ENCODE measurements around the gene FKRP.

FKRP gene

DNA sequence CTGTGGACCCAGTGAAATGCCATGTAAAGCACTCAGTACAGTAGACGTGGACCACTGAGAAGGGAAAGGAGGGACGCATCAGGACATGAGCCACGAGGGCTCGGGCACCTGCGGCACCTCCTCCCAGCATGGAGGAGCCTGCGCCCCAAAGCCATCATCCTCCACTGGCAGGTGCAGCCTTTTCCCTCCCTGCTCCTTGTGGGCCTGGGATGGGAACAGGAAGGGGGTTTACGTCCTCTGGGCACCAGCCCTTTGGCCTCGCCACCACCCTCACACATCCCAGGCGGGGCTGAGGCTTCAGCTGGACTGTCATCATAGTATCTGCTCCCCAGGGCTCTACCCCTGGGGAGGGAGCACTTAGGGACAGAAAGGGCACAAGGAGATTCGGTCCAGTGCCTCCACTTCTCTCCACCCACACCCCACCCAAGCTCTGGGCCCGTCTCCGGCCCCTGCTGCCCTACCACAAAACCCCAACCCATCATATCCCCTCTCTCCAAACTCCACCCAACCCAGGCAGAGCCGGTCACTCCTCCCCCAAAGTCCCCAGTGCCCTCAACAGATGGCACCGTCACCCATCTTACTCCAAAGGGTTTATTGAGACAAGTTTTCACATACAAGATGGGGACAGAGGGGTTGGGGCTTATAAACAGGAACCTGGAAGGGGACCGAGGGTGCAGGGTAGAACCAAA, 26.8 kb upstream of the FKRP start:
- no peak for DNase-seq (ENCODE audit: low spot score)

DNA sequence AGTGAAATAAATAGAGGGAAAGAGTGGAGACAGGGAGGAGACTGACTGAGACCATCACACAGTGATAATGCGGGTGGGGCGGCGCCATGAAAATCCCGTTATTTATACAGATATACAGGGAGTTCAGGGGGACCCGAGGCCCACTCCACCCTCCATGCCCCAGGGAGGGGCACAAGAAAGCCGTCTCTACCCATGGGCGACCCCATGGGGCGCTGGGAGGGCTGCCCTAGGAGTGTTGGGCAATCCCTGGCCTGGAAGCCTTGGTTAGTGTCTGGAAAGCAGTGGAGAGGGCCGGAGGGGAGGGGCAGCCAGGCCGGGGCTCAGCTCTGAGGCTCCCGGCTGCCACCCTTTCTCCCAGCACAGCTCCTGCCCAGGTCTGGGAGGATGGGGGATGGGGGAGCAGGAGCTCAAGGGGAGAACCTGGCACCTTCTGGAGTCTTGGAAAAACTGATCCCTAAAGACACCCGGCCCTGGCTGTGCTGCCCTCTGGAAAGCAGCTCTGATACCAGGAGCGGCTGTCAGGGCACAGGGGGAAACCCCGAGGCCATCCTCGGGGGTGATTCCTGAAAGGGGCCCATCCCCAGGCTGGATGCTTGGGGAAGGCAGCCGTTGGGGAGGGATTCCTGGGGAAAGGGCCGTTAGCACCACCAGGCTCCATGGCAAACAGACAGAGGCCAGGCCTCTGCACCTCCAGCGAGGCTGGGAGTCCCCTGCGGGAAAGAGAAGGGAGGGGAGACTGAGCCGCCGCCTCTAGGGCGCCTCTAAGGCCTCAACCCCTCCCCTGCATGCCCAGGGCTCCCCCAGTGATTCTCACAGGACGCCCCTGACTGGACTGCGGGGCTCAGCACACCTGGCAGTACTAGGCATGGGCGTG, 26.0 kb upstream of the FKRP start:
- no peak for DNase-seq (ENCODE audit: low spot score)

DNA sequence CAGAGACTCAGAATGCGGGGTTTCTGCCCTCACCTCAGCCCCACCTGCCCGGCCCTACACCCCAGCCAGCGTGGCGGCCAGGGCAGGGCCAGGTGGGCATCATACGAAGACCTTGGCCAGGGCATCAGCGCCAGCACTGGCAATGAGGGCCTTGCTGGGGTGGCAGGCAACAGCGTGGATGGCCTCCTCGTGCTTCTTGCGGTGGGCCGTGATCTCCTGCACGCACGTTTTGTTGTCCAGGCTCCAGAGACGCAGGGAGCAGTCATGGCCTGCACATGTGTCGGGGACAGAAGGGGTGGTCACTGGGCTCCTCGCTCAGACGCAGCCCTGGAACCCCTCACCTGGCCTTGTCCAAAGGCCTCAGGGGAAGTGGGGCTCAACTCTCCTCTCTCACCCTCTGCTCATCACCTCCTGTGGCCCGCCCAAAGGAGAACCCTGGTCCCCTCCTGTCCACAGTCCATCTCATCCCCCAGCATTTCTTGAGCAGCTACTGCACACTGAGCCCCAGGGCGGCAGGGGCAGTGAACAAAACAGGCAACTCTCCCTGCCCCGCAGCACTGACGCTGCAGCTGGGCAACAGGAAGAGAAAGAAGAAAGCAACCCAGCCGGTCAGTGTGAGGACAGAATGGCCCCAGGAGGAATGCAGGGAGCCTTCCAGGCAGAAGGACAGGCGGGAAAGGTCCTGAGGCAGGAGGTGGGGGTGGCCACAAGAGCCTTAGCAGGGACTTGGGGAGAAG, 25.2 kb upstream of the FKRP start:
- no peak for DNase-seq (ENCODE audit: low spot score)

DNA sequence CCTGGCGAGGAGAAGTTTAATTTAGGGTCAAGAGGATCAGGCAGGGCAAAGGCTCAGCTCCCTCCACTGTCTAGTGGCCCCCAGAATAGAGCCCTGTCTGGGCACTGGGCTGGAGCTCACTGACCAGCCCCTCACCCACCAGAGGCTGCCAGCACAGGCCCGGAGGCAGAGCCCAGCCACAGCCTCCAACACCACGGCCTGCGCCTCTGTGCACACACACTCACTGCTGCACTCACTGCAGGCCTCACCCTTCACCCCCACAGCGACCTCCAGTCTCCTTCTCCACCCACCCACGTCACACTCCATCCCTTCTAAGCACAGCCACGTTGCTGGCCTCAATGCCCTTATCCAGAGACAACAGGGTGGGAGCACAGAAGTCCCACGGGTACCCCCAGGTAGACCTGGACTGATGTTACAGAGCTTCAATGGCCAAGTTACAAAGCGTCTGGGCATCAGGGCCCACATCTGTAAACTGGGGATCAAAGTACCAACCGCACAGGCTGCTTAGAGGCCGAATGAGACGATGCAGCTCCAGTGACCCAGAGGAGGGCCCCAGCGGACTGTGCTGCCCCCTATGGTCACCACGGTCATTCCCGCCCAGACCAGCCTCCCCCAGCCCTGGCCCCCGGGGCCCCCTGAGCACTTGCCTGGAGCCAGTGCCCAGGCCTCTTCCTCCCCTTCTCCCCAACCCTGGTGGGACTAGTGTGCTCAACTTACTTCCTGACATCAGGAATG, 24.4 kb upstream of the FKRP start:
- no peak for DNase-seq (ENCODE audit: low spot score)

DNA sequence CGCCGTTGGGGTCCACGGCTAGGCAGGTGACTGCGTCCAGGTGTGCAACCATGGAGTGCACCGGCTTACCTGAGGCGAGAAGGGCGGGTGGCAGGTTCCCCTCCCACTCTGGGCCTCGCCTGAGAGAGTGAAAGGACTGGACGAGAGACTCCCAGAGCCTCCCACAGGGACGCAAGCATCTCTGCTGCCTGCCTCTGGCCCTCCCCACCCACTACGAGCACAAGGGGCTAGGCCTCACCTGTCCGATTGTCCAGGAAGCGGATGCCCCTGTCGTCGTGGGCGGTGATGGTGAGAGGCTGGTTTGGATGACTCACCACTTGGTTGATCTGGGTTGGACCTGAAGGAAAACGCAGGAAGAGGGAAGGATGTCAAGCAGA, 23.9 kb upstream of the FKRP start:
- no peak for DNase-seq (ENCODE audit: low spot score)

DNA sequence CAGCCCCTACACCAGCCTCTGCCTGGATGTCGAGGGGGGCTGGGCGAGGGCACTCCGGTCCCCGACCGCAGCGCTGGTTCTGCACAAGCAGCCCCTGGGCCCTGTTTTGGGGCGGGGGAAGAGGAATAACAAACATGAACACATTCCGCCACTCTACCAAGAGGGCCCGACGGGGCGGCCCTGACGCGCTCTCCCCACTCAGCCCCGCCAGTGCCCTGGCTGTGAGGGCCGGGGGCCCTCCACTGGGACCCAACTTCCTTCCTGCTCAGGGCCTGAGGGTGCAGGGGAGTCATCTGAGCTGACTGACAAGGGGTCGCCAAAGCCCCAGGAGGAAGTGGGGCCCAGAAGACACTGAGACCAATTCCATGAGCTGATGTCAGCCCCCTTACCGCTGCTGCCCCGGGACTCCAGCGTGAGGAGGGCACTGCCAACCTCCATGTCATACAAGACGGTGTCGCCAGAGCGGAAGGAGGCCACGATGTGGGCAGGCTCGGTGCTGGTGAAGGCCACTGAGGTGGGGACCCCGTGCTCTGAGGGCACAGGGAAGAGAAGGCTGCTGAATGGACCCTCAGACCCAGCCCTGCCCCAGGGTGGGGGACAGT, 23.3 kb upstream of the FKRP start:
- DNase-seq (ENCODE audit: low spot score) = no peak

DNA sequence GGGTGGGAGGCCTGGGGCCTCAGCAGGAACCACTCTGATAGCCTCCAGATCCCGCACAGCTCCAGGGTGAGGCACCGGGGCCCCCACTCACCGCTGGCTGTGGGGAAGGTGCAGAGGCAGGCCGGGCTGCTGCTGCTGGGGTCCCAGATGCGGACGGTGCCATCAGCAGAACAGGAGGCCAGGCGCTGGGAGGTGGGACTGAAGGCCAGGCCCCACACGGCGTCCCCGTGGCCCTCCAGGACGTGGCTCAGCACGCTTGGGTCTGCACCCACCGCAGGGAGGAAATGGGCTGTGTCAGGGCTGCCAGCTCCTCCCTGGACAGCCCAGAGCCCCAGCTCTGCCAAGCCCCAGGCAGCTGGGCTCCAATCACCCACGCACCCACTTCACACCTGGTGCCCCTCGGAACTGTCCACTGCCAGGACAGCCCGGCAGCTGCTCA, 22.8 kb upstream of the FKRP start:
- no peak for DNase-seq (ENCODE audit: low spot score)

DNA sequence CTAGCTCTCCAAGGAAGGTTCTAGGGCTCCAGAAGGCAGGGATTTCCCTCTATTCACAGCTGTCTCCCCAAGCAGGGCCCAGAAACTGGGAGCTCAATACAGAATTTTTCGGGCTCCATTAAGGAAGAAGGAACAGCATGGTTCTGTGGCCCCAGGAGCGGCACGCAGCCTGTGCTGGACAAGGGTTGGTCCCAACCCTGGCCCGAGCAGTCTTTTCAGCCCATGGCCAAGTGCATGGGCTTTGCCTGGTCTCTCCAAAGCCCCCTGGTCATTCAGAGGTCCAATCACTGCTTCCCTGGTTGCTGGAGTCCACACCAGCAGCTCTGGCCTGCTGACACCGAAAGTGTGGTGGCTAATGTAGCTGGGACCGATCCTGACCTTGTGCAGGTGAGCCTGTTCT, 22.4 kb upstream of the FKRP start:
- no peak for DNase-seq (ENCODE audit: low spot score)

DNA sequence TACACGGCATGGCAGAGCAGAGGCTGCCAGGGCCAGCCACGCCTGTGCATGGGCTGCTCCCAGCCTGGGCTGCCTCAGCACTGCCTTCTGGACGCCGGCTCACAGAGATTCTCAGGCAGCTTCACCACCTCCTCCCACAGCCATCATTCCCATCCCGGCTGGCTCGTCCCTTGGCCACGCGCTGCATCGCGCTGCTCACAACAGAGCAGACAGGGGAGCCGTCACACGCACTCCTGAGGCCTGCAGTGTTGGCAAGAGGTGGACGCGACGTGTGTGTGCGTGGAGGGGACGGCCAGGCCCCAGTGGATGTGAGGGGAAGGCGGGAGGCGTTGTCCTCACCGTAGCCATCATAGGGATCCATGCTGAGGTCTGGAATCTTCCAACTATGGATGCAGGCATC, 21.4 kb upstream of the FKRP start:
- no peak for DNase-seq (ENCODE audit: low spot score)

DNA sequence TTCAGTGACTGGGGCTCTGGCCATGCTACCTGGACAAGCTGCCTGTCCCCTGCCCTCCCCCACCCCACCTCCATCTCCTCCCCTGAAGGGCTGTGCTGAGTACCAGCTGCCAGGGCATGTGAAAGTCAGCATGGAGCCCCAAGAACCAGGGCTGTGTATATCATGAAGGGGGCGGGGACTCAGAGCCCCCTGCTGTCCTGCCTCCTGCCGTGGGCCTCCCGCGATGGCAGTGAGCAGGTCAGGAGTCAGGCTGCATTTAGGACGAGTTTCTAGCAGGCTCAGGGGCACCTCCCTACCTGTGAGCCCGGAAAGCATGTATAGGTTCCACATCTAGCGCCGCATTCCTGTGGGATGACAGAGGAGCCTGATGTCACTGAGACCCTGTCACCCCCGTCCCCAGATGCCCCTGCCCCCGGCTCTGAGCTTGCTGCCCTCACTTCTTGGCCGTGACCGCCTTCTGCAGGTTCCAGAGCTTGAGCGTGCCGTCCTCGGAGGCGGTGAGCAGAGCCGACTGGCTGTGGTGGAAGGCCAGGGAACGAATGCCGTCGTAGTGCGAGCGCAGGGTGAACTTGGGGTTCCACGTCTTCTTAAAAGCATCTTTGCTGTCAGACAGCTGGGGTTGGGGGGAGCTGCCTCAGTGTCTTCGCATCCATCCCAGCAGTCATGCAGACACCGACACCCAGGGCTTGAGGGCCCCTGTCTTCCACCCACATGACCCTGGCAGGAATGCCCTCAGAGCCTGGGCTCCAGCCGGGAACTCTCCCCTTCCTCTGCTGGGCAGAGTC, 20.6 kb upstream of the FKRP start:
- no peak for DNase-seq (ENCODE audit: low spot score)

DNA sequence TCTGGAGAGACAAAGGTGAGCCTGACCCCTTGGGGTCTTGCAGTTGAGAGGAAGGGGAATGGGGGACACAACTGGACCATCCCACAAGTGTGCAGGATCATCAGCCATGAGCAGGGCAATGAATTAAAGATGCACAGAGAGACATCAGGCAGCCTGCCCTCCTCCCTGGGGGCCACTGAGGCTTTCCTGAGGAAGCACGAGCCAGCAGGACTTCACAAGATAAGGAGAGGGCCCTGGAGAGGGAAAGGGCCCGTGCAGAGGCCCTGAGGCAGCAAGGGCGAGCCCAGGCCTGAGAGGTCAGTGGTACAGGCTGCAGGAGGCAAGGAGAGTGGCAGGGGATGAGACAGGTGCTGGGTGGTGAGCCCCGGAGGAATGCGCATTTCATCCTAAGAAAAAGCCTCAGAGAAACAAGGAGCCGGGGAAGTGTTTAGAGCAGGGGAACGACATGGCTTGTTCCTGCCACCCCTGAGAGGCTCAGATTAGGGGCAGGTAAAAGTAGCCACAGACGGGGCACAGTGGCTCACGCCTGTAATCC, 19.9 kb upstream of the FKRP start:
- no peak for DNase-seq (ENCODE audit: low spot score)

DNA sequence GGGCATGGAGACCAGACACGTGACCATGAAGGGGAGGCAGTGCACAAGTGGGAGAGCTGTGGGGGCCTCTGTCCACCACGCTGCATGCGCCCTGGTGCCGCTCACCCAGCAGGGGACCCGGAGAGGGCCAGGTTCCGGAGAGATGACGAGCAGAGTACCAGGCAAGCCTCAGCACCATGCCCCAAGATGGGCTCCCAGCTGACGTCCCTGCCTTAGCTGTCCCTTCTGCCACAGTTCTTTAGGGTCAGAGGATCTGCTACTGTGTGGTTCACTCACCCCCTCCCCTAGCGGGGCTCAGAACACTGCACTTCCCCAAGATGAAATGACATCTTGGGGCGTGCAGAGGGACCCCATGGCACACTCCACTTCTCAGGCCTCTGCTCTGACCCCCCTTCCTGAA, 19.3 kb upstream of the FKRP start:
- no peak for DNase-seq (ENCODE audit: low spot score)

DNA sequence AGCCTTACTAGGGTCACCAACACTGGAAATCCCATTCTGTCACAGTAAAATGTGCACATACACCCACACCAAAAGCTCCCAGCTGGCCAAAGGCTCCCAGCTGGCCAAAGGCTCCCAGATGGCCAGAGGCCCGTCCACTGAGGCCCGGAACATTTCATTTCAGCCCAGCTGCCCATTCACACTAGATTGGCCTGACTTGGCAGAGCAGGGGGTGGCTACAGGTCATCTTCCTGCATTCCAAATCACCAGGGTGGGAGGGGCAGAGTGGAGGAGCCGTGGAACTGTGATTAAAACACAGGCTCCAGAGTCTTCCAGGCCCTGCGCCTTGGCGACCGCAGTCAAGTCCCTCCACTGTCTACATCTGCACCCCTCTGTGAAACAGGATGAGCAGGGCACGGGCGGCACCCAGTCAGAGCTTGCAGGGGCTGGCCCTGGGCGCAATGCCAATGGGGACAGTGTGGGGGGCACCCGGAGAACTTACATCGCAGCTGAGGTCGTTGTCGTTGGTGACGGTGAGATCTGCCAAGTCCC, 18.8 kb upstream of the FKRP start:
- no peak for DNase-seq (ENCODE audit: low spot score)

DNA sequence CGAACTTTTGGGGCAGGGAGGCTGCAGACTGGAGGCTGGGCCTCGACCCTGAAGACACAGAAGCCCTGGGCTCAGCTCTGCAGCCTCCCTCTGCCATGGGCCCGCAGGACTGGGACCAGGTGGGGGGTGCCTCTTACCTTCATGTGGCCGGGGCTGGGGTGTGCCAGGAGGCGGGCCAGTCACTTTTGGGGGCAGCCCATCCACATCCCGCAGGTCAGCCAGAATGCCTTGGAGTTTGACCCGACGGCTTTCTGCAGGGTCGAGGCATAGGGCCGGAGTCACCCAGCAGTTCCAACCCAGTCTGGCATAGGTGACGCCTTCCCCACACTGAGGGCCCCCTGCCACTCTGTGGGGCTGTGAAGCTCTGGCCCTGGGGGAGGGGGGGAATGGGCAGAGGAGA, 18.1 kb upstream of the FKRP start:
- no peak for DNase-seq (ENCODE audit: low spot score)

DNA sequence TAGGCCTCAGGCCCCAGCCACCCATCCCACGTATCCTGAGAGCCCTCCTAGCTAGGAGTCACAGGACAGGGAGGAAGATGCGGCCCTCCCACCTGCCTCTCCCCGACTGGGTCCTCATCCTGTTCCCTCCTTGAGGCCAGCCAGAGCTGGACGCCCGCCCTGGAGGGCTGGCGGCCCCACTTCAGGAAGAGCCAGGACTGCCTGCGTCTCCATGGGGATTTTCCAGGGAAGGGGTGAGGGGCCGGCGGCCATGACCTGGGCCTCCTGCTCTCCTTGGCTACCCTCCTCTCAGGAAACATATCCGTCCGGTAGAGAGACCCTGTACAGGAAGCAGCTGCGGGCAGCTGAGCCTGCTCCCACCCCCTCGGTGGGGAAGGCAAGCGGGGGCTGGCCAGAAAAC, 17.6 kb upstream of the FKRP start:
- DNase-seq (ENCODE audit: low spot score) = no peak

DNA sequence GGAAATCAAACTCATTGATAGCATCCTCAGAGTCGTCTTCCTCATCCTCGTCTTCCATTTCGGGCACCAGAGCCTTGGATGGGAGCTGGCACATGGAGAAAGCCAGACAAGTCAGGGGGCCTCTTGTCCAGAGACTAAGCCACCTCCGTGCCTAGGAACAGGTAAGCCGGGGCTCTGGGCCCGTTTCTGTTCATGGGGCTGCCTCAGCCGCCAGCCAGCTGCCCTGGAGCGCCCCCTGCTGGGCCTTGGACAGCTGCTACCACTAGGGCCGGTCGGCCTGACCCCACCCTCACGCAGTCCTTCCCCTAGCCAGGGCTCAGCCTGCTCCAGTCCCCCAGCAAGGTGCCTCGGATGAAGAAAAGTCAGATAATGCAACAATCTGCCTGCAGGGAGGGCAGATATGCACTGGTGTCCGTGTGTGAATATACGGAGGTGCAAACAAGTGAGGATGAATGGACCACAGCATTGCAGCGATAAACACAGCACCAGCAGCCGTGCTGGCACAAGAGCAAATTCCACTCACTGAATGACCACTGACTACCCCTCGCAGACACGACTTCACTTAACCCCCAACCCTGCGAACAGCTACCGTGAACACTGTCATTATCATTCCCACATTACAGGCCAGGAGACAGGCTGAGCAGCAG, 17.0 kb upstream of the FKRP start:
- DNase-seq (ENCODE audit: low spot score) = peak; percentile 16

DNA sequence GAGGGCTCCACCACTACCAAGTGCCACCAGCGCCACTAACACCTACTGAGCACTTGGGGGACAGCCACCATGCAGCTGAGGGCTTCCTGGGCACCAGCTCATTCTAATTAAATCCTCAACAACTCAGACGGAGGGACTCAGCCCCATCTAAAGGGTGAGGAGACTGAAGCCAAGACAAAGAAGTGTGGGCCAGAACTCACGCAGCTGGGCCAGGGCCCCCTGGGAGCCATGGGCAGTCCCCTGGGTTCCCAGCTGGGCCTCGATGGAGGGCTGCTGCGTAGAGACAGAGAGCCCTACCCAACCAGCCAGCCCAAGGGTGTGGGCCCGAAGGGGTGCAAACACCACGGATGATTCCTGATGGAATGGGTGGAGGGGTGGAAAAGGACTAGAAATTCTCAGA, 16.2 kb upstream of the FKRP start:
- no peak for DNase-seq (ENCODE audit: low spot score)

DNA sequence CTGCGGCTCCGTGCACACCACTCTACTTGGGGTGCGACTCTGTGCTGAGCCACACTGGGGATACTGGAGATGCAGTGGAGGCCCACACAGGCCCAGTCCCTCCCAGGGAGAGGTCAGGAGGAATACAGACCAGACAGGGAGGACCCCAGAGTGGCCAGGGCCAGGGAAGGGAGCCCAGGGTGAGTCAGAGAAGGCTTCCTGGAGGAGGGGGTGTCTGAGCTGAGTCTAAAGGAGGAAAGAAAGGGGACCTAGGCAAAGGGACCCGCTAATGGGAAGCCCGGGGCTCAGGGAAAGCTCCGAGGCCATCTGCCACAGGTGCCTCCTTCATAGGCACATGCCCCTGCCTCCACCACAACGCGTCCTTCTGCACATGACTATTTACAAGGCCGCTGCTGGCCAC, 15.7 kb upstream of the FKRP start:
- DNase-seq (ENCODE audit: low spot score) = no peak

DNA sequence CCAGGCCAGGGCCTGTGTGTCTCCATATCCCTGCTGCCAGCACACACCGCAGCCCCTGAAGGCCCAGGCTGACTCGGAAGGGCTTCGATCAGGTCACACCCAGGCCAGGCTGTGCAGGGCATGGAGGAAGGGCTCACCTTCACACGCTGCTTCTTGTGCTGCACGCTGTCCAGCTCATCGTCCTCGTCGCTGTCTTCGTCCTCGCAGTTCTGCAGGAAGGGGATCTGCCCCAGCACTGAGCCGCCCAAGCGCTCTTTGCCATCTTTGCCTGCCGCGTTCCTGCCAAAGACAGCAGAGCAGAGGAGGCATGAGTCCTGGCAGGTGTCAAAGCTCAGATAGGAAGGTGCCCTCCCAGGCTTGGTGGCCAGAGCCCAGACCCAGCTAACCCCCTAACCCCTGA, 15.3 kb upstream of the FKRP start:
- DNase-seq (ENCODE audit: low spot score) = no peak

Measured in SK-N-DZ (cell line).